NOMO-1 (cell line): Measurements from ENCODE around the gene PITX1.

Experiments used
- DNase-seq, 2 experiments: peaks; one replicate each; lab custom pipeline; 2025; ENCODE audit not compliant: unreplicated experiment in 2 of 2; lab: John Stamatoyannopoulos, UW

PITX1 gene

DNA sequence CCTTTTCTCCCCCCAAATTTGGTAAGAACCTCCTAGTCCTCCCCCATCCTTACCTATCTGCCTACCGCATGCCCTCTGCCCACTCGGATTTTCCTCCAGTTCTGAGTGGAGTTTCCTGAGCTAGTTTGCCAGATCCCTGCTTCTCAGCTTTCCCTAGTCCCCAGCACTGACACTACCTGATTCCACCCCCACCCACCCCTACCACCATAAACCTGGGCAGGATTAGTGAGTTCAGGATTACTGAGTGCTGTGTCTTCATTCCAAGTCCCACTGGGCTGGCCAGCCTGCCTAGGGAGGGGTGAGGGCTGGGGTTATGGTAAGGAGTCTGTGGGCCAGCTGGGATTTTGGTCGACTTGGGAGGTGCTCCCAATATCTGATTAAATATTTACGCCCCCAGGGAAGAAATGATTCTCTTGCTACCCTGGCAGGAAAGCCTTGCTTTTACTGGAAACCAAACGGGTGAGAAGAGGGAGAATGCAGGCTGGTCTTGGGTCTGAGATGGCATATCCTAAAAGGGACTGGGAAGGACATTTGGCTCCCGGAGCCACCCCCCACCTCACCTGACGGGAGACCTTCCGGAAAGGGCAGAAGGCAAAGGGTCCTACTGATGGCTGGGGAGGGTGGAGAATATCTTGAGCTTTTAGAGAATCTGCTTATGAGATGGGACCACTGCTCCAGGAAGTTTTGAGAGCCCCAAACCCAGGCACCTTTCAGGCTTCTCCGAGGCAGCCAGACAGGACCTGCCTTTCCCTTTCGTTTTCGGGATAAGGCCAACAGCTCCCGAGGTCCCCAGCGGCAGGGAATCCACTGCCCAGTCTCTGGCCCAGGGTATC is 3.7 kb downstream of the PITX1 start:
- DNase-seq: no peak

DNA sequence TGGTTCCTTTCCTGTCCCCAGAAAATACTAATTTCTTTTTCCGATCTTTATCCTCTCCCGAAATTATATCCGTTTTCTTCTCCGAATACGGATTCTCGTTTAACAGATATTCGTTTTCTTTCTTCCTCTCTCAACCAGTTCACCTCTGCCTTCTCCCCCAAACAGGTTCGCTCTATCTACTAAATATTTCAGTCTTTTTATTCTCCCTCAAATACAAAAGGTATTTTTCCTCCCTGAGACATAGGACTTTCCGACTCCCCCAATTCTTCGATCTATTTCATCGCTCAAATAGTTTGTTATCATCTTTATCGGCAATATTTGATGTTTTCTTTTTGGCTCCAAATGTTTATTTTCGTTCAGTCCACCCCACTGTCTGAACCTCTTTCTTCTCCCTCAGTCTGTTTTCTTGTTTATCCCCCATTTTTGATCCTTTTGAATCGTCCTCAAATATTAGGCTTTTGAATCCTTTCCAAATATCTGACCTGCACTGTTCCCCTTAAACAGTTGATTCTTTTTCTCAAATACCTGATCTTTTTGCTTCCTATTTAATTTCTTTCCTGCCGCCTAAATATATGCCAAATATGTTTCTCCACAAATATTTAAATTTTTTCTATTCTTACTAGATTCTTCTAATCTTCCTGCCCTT is 4.4 kb downstream of the PITX1 start:
- no peak for DNase-seq

DNA sequence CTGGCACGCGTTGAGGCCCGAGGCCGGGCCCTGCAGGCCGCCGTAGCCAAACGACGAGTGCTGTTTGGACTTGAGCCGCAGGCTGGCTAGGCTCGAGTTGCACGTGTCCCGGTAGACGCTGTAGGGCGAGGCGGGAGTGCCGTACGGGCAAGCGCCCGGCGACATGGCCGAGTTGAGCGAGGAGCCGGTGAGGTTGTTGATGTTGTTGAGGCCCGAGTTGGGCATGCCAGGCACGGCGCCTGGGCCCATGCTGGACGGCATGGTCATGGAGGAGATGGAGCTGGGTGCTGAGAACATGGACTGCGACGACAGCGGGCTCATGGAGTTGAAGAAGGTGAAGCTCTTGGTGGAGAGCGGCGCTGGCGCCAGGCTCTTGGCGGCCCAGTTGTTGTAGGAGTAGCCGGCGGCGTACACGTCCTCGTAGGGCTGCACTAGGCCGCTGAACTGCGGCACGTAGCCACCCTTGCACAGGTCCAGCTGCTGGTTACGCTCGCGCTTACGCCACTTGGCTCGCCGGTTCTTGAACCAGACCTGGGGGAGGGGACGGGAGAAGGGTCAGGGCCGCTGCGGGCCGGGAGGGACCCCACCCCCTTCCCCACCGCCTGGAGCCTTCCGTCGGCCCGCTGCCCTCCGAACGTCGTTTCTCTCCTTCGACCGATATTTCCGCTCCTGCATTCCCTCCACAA is 5.1 kb downstream of the PITX1 start:
- DNase-seq: no peak

DNA sequence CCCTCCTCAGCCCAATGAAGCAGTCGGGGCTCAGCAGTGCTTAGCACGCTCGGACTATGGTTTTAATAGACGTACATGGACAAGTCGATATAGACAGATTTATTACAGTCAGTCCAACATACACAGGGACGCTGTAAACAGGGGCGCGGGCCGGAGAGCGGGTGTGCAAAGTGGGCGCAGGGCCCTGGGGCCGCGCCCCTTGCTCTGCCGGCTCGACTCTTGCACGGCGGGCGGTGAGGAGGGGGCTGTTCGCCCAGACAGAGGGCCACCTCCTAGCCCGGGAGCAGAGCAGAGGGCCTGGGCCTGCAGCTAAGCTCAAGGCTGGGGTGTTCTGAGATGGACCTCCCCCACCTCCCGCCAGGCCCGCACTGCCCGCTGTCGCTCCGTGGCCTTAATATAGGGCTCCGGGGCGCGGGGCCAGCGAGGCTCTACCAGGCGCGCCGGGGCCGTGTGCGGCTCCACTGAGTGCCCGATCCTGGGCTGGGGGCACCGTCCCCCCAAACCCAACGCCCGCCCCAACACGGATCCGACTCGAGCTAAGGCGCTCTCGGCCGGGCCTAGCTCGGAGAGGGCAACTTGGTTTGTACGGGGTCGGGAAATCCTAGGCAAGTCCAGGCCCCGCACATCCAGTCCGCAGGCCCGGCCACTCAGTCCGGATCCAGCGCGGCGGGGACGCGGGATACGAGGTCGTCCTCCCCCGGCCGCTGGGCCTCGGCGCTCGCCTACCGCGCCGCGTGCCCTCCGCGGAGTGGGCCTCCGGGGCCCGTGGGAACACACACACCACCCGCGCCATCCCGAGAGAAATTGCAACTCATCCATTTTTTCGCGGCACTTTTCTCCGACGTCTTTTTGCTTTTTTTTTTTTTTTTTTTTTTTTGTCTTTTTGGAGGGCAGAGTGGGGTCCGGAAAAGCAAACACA is 6.1 kb downstream of the PITX1 start:
- DNase-seq: no peak

DNA sequence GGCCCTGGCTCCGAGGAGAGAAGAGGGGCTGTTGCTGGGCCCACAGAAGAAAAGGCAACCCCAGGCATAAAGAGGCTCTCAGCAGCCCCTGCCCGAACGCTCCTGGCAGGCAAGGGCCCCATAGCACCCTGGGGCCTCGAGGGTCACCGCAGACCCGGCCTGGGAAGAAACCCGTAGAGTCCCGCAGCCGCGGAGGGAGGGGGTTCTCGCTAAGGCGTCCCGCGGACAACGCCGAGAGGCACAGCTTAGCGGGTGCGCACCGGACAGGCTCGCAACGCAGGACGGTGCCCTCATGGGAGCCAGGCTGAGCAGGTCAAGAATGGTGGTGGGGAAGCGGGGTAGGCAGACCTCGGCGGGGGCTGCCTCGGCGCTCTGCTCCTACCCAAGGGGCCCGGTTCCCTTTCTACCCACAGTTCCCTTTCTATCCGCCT is 6.7 kb downstream of the PITX1 start:
- no peak for DNase-seq

DNA sequence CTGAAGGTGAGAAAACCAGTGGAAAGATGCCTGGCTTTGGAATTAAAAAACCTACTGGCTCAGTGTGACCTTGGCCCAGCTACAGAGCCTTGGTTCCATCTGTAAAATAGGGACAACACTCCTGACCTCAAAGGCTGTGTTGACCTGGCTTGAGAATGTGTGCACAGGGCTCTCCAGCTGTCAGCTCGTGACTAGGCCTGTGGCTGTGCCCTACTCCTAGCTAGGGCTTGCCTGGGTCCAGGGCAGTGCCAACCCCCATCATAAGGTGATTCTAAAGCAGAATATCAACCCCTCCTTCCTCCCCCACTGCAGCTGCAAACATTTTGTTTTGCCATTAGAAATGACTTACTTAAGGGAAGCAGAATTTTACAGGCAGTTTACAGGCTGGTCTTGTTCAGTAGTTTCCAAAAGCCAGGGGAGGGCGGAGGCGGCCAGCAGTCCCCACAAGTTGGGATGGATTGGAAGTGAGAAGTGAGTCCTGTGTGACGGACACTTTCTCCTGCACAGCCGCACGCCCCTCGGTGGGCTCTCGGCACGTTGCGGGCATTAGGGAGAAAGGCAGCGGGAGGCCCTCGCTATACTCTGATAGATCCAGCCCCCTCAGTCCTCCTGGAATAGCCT is 7.3 kb downstream of the PITX1 start:
- DNase-seq: no peak

DNA sequence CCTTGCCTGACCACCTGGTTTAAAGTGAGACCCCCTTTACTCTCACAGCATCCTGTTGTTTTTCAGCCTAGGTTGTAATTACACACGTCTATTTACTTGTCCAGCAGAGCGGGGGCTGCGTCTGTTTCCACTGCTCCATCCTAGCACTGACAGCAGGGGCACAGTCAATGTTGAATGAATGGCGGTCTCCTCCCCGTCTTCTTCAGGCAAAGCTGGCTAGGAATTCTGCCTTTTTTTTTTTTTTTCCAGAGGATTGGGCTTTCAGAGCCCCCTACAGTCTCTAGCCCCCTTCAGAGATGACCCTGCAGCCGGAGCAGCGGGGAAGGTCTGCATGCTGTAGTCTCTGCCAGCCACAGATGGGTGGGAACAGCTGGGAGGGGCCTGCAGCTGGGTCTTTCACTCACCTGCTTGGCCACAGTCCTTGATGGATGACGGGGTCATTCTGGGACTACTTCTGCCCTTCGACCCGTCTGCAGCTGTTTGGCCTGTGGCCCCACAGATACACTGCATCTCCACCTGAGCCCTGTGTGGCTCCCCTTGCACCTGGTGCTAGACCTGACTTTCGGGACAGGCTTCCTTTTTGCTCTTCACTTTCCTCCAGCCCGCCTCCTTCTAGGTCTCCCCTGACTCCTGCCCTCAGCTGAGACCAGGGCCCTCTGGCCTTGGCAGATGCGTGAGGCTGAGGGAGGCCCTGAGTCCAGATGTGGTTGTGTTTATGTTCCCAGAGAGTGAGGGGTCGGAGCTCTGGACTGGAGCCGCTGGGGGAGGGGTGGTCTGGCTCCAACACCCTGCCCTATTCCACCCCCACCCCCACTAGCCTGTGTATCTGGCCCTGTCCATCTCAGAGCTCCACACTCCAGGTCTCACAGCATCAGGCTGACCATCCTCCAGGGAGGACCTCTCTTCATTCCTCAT is 8.0 kb downstream of the PITX1 start:
- no peak for DNase-seq

DNA sequence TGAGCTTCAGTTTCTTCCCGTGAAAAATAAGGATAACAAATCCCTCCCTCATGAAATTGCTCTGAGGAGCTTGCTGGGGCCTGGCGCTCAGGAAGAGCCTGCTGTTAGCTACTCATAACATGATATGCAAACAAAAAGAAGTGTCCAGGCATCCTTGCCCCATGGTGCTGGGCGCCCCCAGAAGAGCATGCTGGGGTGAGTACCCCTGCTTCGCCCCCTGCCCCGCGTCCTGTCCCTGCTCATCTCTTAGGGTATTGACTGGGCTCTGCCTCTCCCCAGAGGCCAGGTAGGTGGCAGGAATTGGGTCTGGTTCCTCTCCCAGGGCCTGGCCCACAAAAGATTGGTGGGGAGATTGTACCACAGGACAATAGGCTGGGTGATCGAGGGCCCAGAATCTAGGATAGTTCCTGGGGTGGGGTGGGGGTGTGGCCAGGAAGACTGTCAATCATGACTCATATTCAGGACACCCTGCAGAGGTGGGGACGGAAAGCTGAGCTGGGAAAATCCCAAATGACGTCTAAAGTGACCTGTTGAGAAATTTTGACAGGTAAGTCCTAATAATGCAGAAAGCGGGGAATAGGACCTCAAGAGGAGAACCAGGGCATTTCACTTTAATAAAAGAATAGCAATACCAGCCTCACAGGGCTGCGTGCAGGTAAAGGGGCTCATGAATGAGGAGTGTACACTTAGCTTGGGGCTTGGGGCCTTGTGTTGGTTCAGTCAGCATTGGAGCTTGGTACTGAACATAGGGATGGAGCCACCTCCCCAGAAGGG is 8.9 kb downstream of the PITX1 start:
- no peak for DNase-seq

DNA sequence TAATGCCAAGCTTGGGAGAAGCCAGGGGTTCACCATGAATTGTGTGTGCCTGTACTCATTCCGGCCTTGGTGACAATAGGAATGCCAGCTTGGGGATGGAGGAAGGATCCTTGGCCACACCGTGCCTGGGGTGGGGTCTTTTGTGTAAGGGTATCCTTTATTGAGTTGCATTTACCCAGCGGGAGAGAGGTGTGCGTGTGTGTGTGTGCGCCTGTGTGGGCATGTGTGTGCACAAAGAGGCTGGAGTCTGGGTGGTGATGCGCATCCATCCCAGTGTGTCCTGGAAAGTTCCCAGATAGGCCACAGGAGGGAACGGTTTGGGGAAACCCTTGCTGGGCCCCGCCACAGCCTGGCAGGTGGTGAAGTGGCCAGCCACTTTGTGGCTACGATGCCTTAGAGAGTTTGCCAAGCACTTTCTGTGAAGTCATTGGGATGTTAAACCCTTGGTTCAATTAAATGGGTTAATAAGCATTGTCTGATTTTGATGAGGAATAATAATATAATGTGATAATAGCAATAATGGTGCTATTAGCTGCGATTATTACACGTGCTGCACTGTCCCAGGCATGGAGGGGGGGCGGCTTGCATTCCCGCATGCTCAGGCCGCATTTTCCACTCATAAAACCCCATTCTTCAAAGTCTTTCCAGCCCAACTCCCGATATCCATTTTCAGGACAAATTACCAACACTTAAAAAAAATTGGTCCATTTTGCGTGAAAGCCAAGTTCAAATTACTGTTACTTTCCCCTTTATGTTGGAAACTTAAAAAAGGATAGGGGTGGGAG is 13.7 kb downstream of the PITX1 start:
- no peak for DNase-seq

DNA sequence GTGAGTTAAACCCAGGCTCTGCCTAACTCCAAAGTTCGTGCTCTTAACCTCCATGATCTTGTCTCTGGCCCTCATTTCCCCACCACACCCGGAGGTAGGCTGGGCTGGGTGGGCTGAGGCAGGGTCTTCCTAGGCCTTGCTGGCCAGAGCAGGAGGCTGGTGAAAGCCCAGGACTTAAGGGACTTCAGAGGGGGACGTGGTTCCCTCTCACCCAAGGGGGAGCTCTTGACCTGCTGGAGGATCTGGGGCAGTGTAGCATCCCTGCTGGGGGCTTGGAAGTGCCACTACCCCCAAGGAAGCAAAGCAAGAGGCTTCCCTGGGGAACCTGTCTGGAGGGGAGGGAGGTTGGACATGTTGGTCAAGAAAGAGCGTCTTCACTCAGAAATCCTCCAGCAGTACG is 14.7 kb downstream of the PITX1 start:
- DNase-seq: no peak

DNA sequence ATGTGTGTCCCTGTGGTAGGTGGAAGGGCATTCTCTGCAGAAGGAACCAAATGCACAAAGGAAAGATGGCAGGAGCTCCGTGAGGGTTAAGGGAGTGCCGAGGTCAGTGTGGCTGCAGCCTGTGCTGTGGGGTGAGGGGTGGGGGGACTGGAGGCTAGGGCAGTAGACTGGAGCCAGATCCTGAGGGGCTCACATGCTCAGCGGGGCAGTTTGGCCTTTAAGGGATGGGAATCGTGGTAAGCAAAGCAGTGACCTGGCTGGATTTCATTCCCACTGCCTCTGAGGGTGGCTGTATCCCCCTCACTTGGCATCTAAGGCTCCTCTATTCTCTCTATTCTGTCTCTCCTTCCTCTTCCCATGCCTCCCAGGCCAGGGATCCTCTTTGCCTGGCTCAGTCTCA is 15.6 kb downstream of the PITX1 start:
- no peak for DNase-seq

DNA sequence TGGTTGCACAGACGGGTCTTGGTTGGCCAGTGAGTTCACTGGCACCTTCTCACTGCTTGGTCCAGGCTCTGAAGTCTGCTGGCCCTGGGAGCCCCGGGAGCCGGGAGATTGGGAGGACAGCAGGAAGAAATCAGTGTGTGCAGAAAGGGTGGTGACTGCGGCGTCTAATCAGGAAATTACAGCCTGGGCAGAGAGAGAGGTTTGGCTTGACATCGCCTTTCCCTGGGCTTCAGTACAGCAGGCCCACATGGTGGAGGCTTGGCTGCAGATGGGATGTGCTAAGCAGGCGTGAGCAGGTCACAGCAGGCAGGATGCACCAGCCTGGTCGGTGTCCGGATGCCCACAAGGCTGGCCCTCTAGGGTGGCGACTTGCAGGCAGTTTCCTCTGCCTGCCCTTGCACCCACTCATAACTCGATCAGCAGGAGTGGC is 17.2 kb downstream of the PITX1 start:
- DNase-seq: no peak

DNA sequence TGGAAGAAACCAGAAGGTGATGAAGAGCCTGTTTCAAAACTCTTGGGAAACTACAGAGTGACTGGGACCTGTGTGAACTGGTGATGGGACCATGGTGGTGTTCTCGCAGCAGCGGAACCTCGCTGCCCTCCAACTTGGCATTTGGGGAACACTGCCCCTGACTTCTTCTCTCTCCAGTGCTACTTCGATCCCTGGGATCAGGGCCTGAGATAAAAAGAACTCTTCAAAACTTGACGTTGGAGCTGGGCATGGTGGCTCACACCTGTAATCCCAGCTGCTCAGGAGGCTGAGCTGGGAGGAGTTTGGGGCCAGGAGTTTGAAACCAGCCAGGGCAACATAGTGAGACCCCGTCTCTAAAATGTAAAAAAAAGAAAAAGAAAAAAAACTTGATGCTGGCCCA is 18.1 kb downstream of the PITX1 start:
- no peak for DNase-seq

DNA sequence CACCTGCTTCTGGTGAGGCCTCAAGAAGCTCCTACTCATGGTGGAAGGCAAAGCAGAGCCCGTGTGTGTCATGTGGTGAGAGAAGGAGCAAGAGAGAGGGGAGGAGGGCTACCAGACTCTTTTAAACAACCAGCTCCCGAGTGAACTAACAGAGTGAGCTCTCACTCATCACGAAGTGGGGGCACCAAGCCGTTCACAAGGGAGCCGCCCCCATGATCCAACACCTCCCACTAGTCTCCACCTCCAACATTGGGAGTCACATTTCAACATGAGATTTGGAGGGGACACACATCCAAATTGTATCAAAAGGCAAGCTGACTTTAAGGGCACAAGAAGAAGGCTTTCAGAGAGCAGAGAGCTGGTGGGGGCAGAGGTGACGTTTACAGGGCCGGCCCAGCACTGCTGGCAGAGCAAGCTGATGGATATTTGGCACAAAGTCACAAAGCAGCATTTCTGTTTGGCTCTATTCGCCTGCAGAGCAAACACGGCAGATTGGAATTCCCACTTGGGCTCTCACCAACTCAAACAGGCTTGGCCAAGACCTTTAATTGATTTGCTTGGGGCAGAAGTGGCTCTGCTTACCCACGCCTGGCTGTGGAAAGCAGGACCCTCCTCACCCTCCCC is 20.0 kb downstream of the PITX1 start:
- no peak for DNase-seq

DNA sequence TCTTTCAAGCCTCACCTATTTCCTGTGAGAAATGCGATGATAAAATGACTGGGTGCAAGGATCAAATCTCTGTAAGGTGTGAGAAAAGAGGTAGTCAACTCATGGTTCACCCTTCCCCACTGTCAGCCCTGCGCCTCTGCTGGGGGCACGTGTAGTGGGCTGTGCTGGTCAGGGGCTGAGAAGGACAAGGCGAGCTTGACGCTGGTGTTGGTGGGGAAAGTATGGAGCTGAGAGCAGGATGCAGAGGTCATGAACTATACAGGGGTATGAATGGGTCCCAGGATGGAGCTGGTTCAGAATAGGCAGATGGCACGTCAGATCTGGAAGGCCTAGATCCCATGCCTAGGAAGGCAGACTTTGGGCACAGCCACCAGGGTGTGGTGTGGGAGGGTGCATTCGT is 20.6 kb downstream of the PITX1 start:
- DNase-seq: no peak

DNA sequence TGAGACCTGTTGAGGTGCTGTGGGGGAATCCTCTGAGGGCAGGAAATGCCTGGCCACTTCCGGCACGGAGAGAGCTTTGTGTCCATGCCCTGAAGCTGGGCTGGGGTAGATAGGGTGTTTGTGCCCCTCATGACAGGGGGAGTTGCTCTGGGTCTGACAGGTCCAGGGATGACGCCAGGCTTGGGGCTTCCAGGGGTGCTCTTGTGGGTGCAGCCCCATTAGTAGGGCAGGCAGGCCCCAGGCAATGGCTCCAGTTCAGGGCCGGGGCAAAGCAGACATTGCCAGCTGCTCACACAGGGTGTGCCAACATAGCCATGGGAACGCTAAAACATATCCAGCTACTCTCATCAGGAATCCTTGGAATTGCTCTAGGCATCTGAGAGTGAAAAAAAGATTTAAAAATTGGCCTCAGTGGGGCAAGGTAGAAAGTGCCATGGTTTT is 21.1 kb downstream of the PITX1 start:
- DNase-seq: no peak

DNA sequence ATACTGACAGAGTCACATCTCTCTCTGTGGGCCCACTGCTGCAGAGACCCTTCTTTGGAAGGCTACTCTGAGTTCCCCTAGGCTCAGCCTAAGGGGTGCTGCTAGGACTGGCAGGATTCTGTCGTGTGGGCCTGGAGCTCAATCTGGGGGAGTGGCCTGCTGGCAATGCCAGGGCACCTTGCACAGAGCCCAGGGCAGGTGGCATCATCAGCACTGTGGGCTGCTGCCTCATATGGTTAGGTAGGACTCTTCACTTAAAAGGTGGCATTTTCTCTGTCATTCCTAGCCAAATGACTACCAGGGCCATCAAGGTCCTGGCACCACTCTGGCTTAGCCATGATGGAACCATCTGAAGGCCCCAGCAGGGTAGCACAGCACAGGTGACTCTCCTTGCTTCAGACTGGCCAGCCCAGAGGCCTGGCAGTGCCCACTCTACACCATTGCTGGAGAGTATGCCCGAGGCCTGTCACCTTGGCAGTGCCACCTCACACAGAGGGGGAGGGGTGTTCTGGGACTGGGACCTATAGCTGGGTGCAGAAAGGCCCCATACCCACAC is 21.9 kb downstream of the PITX1 start:
- no peak for DNase-seq
